DMS53 (cell line): ENCODE data around the gene CORO2B.

Experiments
- DNase-seq: peaks from one replicate; lab custom pipeline; 2025; lab: John Stamatoyannopoulos, UW

The CORO2B gene

GRCh38 chr15:68608206-68608843 lies 29.5 kb downstream of the CORO2B start:
- no peak for DNase-seq

- no peak for DNase-seq
These were observed 30.0 kb downstream of the CORO2B start for GRCh38 chr15:68608844-68609232.

GRCh38 chr15:68609629-68610028 lies 30.8 kb downstream of the CORO2B start:
- DNase-seq = no peak

GRCh38 chr15:68610825-68611224 lies 32.0 kb downstream of the CORO2B start:
- DNase-seq = no peak

GRCh38 chr15:68612503-68612902 lies 33.7 kb downstream of the CORO2B start:
- DNase-seq = no peak

- peak; percentile 19 for DNase-seq
These were observed 34.4 kb downstream of the CORO2B start for GRCh38 chr15:68612979-68613740.

GRCh38 chr15:68614286-68615035 lies 35.7 kb downstream of the CORO2B start:
- DNase-seq = no peak

GRCh38 chr15:68615301-68615700 lies 36.5 kb downstream of the CORO2B start:
- no peak for DNase-seq

GRCh38 chr15:68615811-68616210 lies 37.0 kb downstream of the CORO2B start:
- DNase-seq = no peak

GRCh38 chr15:68616397-68616796 lies 37.6 kb downstream of the CORO2B start:
- DNase-seq = no peak

- DNase-seq = peak; percentile 49
These were observed 38.2 kb downstream of the CORO2B start for GRCh38 chr15:68617001-68617400.

- no peak for DNase-seq
These were observed 39.0 kb downstream of the CORO2B start for GRCh38 chr15:68617777-68618176.

- DNase-seq = peak; percentile 59
These were observed 39.6 kb downstream of the CORO2B start for GRCh38 chr15:68618394-68618793.

- DNase-seq = peak; percentile 17
These were observed 40.3 kb downstream of the CORO2B start for GRCh38 chr15:68618908-68619698.

- no peak for DNase-seq
These were observed 42.1 kb downstream of the CORO2B start for GRCh38 chr15:68620721-68621527.

GRCh38 chr15:68621535-68621934 lies 42.7 kb downstream of the CORO2B start:
- no peak for DNase-seq

GRCh38 chr15:68623301-68623892 lies 44.6 kb downstream of the CORO2B start:
- no peak for DNase-seq

GRCh38 chr15:68625853-68626252 lies 47.1 kb downstream of the CORO2B start:
- DNase-seq = no peak

- no peak for DNase-seq
These were observed 47.5 kb downstream of the CORO2B start for GRCh38 chr15:68626283-68626682.

- DNase-seq = no peak
These were observed 47.9 kb downstream of the CORO2B start for GRCh38 chr15:68626739-68627138.

- DNase-seq = no peak
These were observed 48.7 kb downstream of the CORO2B start for GRCh38 chr15:68627476-68627875.
